Melanocyte of skin (primary cell): ENCODE data around the gene SLC7A7. TPM values are rescaled to one million over a fixed set of nuclear protein-coding genes. Genes with fewer than 3 reads are reported as not detected.

Source experiments
- small RNA-seq, 2 donors: library from RNA; depleted of rRNA; stranded (forward); fragments of <200 nt; gene quantifications; one replicate each; pipeline ENCODE3, GENCODE V24; 2012
- total RNA-seq, 2 donors: library from RNA; depleted of rRNA; stranded (reverse); fragments of >200 nt; gene quantifications; 2 replicates each; pipeline ENCODE4 v1.2.3, GENCODE V29; 2012

SLC7A7 gene
- 1 to 10 TPM in 1 of 2 donors, under 1 TPM in 1; 0.34 to 1.7 TPM for total RNA-seq

GRCh38 chr14:22814941-22815713 lies at the start of gene SLC7A7:
TSS of gene SLC7A7 (minus strand) at chr14:22815435. CDS start at chr14:22813398, 2,037 bp downstream.

GRCh38 chr14:22836301-22837113 lies 21.3 kb upstream of the SLC7A7 start, which contains the start of gene MMP14:
TSS of gene MMP14 (plus strand) at chr14:22836585. CDS start at chr14:22836818, 233 bp downstream.

GRCh38 chr14:22829661-22830442 lies 14.6 kb upstream of the SLC7A7 start, which contains the start of gene MRPL52:
TSS of gene MRPL52 (plus strand) at chr14:22829887. CDS start at chr14:22829913, 26 bp downstream.

GRCh38 chr14:22766457-22767322 lies 48.5 kb downstream of the SLC7A7 start, which contains the start of gene OXA1L:
TSS of gene OXA1L (plus strand) at chr14:22766688. CDS start at chr14:22766702, 14 bp downstream.

Small RNA genes within 50 kb of the gene (small RNA-seq; reads per million reads assigned to genes)
- 0 reads per million in 2 donors for gene RF00019
- 0 to 0.06 reads per million in 2 donors for gene RF00588

Other genes starting within 250 kb of the SLC7A7 start
- gene DAD1, start 226.2 kb downstream of the SLC7A7 start, total RNA-seq, result 100 to 1,000 TPM; 312 to 322 TPM
- gene ABHD4, start 217.1 kb downstream of the SLC7A7 start, total RNA-seq, result 10 to 100 TPM; 13.3 to 25.1 TPM
- under 1 TPM in 1 of 2 donors, not detected in 1; under 0.01 TPM for gene OR6J1, start 171.1 kb downstream of the SLC7A7 start, total RNA-seq
- gene OXA1L, start 48.7 kb downstream of the SLC7A7 start, total RNA-seq, result 10 to 100 TPM; 60.9 to 73.9 TPM
- 10 to 100 TPM; 35.1 to 38.3 TPM for gene MRPL52, start 14.5 kb upstream of the SLC7A7 start, total RNA-seq
- gene MMP14, start 21.1 kb upstream of the SLC7A7 start, total RNA-seq, result 100 to 1,000 TPM; 336 to 370 TPM
- gene LRP10, start 56.3 kb upstream of the SLC7A7 start, total RNA-seq, result 10 to 100 TPM; 68.9 to 80.5 TPM
- under 1 TPM in 1 of 2 donors, not detected in 1; under 0.01 TPM for gene REM2, start 67.8 kb upstream of the SLC7A7 start, total RNA-seq
- 10 to 100 TPM; 66.9 to 89.5 TPM for gene RBM23, start 103.7 kb upstream of the SLC7A7 start, total RNA-seq
- gene PRMT5, start 113.9 kb upstream of the SLC7A7 start, total RNA-seq, result 100 to 1,000 TPM in 1 of 2 donors, 10 to 100 TPM in 1; 65.0 to 103 TPM
- gene HAUS4, start 141.7 kb upstream of the SLC7A7 start, total RNA-seq, result 10 to 100 TPM; 31.0 to 52.0 TPM
- gene AJUBA, start 167.1 kb upstream of the SLC7A7 start, total RNA-seq, result 1 to 10 TPM; 2.0 to 2.1 TPM
- gene C14orf93, start 194.7 kb upstream of the SLC7A7 start, total RNA-seq, result 1 to 10 TPM; 6.9 to 9.7 TPM
- 100 to 1,000 TPM; 142 to 208 TPM for gene PSMB5, start 219.5 kb upstream of the SLC7A7 start, total RNA-seq
- not detected for gene PSMB11, start 226.8 kb upstream of the SLC7A7 start, total RNA-seq
- 1 to 10 TPM; 1.7 to 2.7 TPM for gene CDH24, start 242.1 kb upstream of the SLC7A7 start, total RNA-seq